RPMI8226 (cell line): ENCODE data around the gene MPZL3.

Source experiments
- DNase-seq: peaks from one replicate; pipeline ENCODE4 v3.0.0-alpha.2; 2015

Gene MPZL3

GRCh38 chr11:118180300-118180703 lies 71.9 kb downstream of the MPZL3 start:
- DNase-seq = peak; percentile 55

- DNase-seq = no peak
These were observed 75.4 kb downstream of the MPZL3 start for GRCh38 chr11:118176778-118177134.
